MM.1S (cell line): ENCODE results near the gene OBP2B.
"Not testable (repeated sequence)": the region's sequence is repeated elsewhere in the genome, so short reads cannot be mapped to it uniquely, and the experiment has no call there.

ENCODE experiments used
- CTCF ChIP-seq: fragments of 300-600 bp; sonication (generic); IDR thresholded peaks from 2 replicates; pipeline ENCODE4 v1.5.1; 2016; ENCODE audit warnings: antibody characterized with exemption, low read length, mixed read lengths
- EZH2 ChIP-seq: fragments of 300-600 bp; sonication (generic); optimal IDR thresholded peaks from 2 replicates; pipeline ENCODE3; 2017; ENCODE audit warnings: low read depth, mild to moderate bottlenecking, antibody characterized with exemption, low read length, mixed read lengths
- EZH2phosphoT487 ChIP-seq: fragments of 300-600 bp; sonication (generic); IDR thresholded peaks from 2 replicates; pipeline ENCODE4 v1.6.1; 2018; ENCODE audit warnings: antibody characterized with exemption, low read length

- TF ChIP-seq EZH2, CTCF, EZH2phosphoT487: not testable (repeated sequence)
Measured at GRCh38 chr9:133221994-133222393, 12.9 kb upstream of the OBP2B start.
